Daoy (cell line): ENCODE data around the gene CLIC6. TPM values are rescaled to one million over a fixed set of nuclear protein-coding genes. Genes with fewer than 3 reads are reported as not detected.

Experiments
- DNase-seq: peaks from one replicate; pipeline ENCODE4 v3.0.0-alpha.2; 2015; ENCODE audit warnings: low read depth
- total RNA-seq: library from RNA; depleted of rRNA; stranded (reverse); fragments of >200 nt; shearing (Covaris generic); gene quantifications from 2 replicates; pipeline ENCODE4 v1.2.3, GENCODE V29; 2014

CLIC6 gene
- total RNA-seq, 1 experiment from 2014 or later, result 2.1 TPM

DNA sequence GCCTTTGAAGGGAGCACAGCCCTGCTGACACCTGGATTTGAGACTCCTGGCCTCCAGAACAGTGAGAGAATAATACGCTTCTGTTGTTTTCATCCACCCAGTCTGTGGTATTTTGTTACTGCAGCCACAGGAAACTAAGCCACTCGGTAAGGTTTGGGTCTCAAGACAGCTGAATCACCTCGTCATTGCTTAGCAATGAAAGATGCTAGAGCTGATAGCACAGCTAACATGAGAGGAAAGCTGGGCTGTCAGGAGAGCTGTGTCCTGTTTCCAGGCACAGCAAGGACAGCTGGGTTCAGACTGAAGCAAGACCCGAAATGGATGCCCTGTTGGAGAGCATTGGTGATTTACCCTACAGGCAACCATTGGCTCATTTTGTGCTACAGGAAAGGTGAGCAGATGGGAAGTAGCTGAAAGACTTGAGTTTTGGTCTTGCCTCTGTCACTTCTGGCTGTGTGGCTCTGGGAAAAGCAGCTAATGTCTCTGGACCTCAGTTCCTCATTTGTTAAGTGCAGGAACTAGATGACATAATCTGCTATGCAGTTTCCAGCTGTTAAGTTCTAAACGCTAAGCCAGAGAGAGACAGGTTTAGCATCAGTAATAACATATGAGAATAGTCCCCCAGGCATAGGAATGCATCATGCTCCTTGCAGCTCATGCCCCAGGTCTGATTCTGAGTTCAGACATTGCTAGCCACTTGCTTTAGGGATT, 58.0 kb downstream of the CLIC6 start:
- peak; percentile 55 for DNase-seq

DNA sequence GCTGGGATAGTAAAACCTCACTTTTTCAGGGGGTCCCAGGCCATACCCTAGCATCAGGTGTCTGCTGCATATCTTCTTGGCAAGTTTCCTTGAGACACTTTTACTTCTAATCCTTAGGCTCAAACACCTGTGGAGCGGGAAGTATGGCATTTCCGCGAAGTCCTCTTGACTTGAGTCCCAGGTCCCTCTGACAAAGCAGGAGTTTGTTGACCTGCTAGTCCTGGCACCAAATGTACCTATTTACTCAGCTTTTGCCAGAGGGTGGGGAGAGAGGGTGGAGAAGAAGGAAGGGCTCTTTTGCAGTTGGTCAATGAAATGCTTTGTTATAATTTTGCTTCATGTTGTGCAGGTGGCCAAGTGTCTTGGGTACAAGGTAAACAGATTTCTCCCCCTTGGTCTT, 59.7 kb downstream of the CLIC6 start:
- DNase-seq, result no peak

DNA sequence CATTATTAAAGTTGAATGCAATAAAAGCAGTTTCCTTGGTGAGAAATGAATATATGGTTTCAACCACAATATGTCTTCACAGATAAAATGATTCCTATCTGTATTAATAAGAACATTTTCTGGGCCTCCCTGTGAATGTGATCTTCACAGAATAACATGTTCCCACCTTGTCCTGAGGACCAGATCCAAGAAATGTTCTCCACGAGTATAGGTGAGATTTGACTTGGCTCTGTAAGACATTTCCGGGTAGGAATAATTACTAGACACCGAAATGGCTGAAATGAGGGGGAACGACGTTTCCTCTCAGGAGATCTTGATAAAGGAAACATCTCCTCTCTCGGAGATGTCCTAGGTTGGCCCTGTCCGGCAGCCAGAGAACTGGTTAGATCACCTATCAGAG, 61.4 kb downstream of the CLIC6 start:
- no peak for DNase-seq

DNA sequence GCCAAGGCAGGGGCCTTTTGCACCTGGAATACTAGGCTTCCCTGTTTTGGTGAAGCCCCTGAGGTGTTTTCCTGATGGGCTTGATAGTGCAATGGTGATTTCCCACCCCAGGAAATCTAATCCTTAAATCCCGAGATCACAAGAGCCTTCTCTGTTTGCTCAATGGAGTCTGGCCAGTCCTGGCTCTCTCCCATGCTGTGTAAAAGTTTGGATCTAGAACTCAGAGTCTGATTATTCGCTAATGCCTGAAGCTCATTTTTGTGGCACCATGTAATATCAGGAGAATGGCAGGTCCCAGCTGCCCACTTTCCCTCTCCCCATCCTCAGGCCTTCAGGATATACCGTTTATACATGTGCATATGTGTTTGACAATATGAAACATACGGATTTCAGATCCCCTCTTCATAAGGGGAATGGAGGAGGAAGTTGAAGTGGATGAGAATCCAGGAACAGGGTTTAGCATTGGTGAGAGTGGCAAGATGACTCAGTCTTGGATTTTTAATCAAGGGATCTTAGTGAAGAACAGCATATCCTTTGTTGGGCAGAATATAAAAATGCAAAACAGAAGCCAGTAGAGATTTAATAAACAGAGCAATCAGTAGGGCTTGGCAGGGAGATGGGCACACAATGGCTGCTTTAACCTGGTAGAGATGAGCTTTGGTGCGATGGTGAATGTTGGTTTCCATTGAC, 62.1 kb downstream of the CLIC6 start:
- no peak for DNase-seq

DNA sequence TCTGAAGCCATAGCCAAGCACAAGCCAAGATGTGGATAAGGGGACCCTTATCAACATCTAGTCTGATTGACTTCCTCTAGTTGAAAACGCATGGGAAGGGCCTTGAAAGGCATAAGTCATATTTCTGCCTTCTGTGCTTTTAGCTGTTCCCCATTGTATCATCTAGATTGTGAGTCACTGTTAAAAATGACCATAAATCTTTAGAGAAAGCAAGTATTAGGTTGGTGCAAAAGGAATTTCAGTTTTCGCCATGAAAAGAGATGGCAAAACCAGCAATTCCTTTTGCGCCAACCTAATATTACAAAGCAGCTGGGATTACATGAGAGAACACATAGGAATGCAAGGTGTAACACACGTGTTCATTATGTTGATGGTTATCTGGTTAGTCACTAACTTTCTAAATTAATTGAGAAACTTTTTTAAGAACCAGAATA, 63.6 kb downstream of the CLIC6 start:
- DNase-seq, result no peak

DNA sequence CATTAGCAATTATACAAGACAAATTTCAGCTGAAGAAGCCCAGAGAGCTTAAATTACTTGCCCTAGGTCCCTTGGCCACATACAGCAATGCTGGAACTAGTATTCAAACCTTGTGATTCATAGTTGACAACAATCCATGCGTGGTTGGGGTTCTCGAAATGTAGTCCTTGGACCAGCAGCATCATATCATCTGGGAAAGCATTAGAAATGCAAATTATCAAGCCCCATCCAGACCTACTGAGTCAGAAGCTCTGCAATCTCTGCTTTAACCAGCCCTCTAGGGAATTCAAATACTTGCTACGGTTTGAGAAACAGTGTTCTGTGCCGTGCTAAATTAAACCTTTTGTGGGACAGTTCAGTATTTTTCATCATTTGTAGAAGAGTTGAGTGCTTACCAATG, 65.1 kb downstream of the CLIC6 start:
- no peak for DNase-seq

DNA sequence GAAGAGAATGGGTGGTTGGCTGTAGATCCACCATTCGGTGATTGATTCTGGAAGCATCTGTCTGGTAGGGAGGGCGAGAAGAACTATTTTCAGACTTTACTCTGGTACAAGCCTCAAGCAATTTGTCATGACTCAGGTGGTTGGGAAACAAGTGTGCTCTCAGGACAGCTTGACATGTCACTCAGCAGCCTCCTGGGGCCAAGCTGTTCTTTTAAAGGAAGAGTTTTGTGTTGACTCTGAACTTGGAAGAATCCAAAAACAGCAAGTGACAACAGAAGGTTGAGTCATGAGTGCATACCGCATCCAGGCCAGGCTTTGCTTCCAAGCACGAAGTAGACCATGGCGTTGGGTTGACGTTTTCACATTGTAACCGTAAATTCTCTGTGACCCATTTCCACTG, 65.9 kb downstream of the CLIC6 start:
- DNase-seq, result no peak

DNA sequence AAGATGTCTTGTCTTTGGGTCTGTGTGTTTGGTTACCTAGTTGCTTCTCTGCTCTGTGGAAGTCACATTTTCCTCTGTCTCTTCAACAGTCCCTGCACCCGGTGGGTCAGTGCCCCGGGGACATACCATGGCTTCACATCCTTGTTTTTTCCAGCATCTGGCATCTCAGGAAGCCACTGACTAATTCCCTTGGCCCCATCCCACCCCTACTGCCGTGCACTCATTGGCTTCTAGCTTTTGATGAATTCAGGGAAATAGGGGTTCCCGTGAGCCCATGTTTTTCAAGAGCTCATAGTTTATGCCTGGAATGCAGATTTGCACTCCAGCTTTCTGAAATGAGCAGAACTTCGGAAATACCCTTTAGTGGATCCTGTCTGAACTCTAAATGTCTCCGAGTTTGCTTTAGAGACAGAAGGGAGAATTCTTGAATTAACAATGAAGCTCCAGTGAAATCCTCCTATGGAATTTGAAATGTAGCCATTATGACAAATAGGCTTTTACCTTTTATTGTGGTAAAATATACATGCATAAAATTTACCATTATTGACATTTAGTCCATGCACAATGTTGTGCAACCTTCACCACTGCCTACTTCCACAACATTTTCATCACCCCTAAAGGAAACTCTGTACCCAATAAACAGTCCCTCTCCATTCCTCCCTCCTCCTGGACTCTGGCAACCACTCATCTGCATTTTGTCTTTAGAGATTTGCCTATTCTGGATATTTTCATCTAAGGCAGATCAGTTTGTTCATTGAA, 67.5 kb downstream of the CLIC6 start:
- DNase-seq, result no peak

DNA sequence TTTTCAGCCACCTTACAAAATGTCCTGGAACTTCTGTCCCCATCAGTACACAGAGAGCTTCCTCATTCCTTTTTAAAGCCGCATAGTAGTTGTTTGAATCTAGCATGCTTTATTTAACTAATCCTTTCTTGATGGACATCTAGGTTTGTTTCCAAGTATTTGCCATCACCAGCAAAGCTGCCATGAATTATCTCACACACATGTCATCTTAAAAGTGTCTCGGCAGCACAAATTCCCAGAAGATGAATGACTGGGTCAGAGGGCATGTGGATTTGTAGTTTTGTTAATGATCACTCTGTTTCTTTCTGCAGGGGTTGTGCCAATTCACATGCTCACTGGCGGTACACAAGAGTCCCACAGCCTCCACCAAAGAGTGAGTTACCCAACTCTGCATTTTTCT, 68.3 kb downstream of the CLIC6 start:
- no peak for DNase-seq

DNA sequence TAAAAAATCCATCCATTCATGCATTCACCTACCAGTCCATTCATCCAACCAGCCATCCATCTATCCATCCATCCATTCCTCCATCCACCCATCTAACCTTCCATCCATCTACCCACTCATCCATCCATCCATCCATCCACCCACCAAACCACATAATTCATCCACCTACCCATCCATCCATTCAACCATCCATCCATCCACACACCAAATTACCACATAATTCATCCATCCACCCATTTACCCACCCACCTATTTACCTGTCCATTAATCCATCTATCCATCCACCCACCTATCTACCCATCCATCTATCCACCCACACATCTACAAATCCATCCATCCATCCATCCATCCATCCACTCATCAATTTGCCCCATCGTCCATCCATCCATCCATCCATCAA, 71.4 kb downstream of the CLIC6 start:
- DNase-seq, result no peak

DNA sequence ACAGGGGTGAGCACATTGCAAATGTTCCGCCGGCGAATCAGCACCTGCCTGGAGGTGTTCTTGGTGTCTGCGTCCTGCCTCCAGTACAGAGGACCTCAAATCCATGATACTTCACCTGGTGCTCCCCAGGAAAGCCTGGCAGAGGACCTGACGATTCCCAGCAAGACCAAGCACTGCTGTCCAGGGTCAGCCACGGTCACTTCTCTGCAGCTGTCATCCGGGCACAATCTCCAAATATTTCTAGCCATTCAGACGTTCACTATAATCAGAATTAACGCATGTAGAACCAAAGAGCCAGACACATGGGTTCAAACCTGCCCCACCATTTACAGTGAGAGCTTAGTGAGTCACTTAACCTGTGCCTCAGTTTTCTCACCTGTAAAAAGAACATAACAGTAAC, 74.5 kb downstream of the CLIC6 start:
- DNase-seq, result no peak

DNA sequence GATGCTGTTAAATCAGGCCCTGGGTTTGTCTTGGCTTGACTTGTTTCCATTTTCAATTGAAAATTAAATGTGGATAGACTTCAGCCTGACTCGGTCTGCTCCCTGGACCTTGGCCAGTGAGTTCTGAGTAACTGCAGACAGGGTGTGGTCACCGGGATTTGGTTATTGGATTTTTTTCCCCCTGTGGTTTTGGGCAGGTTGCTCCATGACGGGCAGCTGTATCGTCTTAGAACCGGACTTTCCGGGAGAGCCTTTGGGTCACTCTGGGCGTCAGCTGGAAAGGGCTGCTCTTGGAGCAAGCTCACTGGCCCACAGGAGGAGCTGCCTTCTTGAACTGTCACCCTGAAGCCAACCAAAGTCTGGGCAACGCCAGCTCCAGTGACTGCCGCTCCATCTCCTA, 75.0 kb downstream of the CLIC6 start:
- DNase-seq, result peak; percentile 79

DNA sequence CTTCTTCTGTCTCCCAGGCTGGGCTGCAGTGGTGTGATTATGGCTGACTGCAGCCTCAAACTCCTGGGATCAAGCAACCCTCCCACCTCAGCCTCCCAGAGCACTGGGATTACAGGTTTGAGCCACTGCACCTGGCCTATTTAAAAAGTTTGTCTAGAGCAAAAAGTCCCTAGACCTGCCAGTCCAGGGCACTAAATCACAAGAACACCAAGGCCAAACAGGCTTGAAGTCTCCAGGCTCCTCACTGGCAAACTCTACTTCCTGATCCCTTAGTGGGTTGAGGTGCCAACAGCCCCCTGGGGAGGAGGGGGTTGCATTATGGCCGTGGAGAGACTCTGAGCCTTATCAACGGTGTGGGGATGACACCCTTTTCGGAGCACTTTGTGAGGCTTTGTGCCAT, 76.0 kb downstream of the CLIC6 start:
- no peak for DNase-seq

DNA sequence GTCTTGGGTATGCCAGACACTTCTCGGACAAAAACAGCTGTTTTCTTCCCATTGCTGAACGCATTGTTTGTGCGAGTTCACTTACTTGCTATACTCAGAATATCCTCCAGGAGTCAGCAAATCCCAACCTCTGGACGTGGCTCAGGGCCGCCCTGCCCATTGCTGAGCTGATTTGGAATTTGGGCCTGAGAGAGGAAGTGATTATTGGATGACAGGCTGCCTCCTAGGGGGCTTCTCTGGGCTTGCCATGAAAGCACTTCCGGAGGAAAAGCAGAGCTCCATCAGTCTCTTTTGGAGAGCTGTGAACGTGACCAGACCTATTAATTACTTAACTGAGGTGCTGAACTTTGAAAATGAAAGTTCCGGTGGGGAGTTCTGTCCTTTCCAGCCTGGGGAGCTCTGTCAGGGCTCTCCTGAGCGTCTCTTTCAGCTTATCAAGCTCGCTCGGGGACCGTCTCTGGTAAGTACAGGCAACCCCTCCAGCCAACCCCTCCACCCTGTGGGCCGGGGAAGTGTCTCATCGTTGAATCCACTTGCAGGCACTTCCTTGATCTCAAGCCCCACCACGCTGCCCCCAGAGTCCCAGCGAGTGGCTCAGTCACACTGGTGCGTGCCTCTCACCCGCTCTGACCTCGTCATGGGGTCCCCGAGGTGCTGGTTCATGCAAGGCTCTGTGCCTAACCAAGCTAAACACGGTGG, 76.9 kb downstream of the CLIC6 start:
- DNase-seq, result peak; percentile 89

DNA sequence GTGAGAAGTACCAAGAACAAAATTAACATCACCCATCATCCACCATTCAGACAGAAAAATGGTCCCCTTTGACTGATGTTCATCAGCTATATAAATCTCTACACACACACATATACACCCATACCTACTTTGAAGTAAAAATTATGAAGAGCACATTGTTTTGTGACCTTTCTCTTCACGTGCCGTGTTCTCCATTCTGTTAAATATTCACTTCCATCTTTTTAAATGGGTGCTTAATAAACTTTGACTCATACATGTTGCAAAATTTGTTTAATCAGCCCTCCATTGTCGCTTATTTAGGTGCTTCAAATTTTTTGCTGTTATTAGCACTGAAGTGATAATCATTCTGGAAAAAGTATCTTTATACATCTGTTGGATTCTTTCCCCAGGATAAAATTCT, 80.1 kb downstream of the CLIC6 start:
- no peak for DNase-seq

DNA sequence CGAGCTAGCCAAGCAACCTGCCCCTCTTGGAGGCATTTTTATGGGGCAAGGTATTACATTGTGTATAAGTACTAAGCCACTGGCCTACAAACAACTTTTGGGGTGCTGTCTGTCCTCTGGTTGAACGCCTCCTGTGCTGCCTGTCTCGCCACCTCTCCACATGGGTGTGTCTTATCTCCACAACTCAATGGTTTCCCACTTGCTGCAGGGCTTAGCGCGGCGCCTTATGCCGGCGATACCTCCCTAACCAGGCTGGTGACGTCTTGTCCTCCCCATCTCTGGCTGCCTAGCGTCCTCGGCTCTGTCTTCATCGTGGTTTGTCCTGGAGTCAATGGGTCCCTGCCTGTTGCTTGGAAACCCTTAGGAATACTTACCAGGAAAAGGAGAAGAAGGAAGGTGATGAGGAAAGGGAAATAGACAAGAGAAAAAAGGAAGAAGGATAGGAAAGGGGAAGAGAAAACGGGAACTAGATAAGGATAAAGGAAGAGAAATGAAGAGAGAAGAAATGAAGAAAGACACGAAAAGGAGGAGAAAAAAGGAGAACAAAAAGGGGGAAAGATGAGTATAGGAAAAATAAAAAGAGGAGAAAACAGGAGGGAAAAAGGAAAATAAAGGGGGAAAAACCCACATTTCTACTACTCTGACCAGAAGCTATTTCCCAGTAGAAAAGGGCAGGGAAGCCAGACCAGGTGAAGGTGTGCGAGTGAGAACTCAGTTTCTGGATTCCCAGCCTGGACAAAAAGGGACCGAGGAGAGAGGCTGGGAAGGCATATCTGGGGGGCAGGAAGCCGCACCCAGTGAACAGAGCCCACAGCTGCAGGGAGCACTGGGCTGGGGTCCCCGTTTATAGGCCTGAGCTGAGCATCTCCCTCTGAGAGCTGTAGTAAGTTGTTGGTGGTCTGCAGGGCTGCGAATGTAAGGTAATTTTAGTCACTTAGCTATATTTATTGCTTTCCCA, 86.2 kb downstream of the CLIC6 start:
- DNase-seq, result no peak

DNA sequence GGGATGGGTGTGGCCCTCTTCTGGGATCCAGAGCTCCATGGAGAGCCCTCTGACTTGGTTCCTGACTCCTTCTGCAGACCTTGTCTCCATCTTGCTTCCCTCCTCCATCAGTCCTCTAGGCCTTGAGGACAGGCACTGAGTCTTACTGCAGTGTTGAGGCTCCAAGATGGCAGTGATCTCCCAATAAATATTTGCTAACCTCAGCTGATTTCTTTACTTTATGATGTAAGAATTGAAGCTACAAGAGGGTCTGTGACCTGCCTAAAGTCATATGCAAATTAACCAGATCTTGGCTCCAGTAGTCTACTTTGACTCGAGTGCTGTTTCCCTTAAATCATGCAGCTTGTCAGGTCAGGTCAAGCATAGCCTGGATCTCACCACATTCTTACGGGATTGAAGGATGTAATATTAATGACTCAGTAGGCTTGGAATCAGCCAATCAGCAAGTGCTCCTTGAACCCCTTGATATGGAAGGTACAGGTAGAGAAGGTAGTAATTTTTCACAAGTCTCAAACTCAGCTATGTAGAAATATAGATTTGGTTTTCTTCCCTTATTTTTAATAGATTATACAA, 93.0 kb downstream of the CLIC6 start:
- DNase-seq, result no peak

DNA sequence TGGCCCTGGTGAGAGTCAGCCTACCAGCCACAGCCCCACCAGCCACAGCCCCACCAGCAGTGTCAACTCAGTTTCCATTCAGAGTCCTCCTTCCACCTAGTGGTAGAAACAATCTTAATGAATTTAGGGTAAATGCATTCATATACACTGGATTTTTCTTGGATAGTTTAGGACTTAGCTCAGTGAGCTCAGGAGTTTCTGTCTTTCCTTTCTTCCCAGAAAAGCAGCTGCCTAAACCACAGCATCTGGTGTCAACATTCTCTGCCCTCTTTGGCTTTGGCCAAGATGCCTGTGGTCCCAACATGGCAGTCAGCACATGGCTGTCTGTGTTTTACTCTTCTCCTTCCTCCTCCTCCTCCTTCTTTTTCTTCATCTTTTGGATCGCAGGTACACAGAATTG, 94.0 kb downstream of the CLIC6 start:
- no peak for DNase-seq

DNA sequence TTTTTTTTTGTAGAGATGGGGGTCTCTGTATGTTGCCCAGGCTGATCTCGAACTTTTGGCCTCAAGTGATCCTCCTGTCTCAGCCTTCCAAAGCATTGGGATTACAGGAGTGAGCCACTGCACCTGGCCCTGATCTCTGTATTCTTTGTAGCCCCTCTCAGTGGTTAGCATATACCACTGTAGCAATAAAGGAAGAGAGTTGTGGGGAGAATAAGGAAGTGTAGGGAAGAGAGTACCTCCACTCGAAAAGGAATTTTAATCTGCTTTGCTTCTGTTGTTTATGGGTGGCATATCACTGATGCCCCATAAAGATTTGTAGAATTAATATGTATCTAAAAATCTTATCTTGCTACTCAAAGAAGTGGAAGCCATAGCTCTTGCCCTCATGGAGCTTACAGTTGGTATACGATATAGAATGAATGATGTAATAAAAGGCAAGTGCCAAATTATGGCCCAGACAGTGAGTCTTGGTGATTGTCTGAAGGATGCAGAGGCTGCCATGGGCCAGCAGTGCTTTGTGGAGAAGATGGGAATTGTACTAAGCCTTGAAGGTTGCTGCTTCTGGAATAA, 96.0 kb downstream of the CLIC6 start:
- DNase-seq, result no peak

DNA sequence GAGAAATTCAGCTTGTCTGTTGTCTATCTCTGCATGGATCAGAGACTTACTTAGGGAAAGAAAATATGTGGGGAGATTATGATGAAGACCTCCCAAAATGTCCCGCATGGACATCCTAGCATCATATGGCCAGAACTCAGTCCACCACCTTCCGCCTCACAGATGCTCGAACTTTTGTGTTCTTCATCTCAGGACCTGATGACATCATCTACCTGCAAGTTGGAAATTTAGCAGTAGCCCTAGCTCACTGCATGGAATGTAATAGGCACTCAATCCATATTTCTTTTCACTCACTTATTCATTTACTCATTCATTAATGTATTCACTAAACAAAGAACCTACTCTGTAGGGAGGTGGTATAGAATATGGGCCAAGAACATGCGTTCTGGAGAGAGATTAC, 96.8 kb downstream of the CLIC6 start:
- no peak for DNase-seq
